K562 treated with DMSO at 1 percent for 4 hours (cell line): ENCODE results near the gene CCL28. TPM values are rescaled to one million over a fixed set of nuclear protein-coding genes. Genes with fewer than 3 reads are reported as not detected.

Source experiments
- total RNA-seq: library from RNA; unstranded; fragments of 300-600 nt; gene quantifications from 2 replicates; pipeline ENCODE4 v1.2.3, GENCODE V29; 2022; ENCODE audit not compliant: insufficient read depth

The CCL28 gene, protein sequence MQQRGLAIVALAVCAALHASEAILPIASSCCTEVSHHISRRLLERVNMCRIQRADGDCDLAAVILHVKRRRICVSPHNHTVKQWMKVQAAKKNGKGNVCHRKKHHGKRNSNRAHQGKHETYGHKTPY
- total RNA-seq, result not detected in 2 replicates

GRCh38 chr5:43412156-43412555 is at the start of gene CCL28:
Gene CCL28, minus strand, starts transcription at chr5:43412391. Its CDS starts 75 bp downstream, at chr5:43412316.

Other genes starting within 250 kb of the CCL28 start
- gene NIM1K, start 220.2 kb downstream of the CCL28 start, total RNA-seq, result not detected in 2 replicates
- gene HMGCS1, start 99.0 kb downstream of the CCL28 start, total RNA-seq, result 23.1 and 28.0 TPM in 2 replicates
- 7.5 and 11.8 TPM in 2 replicates for gene TMEM267, start 71.5 kb upstream of the CCL28 start, total RNA-seq
- gene C5orf34, start 102.8 kb upstream of the CCL28 start, total RNA-seq, result 6.2 and 7.9 TPM in 2 replicates
- gene PAIP1, start 144.7 kb upstream of the CCL28 start, total RNA-seq, result 58.2 and 64.0 TPM in 2 replicates
- 28.4 and 28.7 TPM in 2 replicates for gene NNT, start 190.8 kb upstream of the CCL28 start, total RNA-seq